ENCODE measurements around the gene KCTD17. TPM values are rescaled to one million over a fixed set of nuclear protein-coding genes. Genes with fewer than 3 reads are reported as not detected.
A peak's percentile ranks its signal among the peaks of the same experiment; 100 is the strongest.

KCTD17 gene, protein sequence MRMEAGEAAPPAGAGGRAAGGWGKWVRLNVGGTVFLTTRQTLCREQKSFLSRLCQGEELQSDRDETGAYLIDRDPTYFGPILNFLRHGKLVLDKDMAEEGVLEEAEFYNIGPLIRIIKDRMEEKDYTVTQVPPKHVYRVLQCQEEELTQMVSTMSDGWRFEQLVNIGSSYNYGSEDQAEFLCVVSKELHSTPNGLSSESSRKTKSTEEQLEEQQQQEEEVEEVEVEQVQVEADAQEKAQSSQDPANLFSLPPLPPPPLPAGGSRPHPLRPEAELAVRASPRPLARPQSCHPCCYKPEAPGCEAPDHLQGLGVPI
- 32.9 and 35.3 TPM in 2 replicates for total RNA-seq

DNA sequence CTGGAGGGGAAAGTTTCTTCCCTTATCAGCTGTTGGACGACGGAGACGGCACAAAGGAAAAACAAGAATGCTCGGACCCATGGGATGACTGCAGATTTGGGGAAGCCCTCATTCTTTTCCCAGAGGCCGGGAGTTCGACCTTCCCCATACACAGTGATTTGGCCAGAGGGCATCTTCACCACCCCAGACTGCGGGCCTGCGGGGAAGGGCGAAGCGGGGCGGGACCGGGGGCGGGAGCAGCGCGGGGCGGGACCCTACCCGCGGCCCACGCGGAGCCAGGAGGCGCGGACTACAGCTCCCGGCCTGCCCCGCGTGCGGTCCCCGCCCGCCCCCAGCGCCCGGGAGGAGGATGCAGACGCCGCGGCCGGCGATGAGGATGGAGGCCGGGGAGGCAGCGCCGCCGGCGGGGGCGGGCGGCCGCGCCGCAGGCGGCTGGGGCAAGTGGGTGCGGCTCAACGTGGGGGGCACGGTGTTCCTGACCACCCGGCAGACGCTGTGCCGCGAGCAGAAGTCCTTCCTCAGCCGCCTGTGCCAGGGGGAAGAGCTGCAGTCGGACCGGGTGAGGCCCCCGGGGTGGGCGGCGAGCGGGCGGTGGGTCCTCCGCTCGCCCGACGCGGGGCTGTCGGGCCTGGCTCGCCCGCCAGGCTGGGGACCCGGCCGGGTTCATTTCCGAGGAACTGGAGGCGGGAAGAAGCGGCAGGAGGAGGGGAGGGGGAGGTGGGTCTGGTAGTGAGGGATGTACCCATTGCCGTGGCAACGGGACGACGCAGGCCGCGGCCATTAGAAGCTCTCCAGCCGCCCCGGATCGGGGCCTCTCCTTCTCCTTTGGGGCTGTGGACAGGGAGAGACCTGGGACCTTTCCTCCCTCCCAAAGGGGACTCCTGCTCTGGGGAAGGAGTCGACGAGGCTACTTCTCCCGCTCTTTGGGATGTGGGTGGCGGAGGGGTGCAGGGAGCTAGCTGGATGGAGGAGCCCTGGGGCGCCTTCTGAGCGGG is at the start of gene KCTD17:
KCTD17 (plus strand) TSS at position 352 of the 995 bp plus-strand sequence; CDS start at position 371, 19 bp downstream.
- no peak for DNase-seq (ENCODE audit: low read depth)
- Histone ChIP-seq H3K36me3 (ENCODE audit: control insufficient read depth, insufficient read depth, low read length) (no peaks in the 10 kb centered on the region), H3K27me3 (ENCODE audit: control insufficient read depth, insufficient read depth, low read length) (no peaks in the 10 kb centered on the region), H3K4me3 (ENCODE audit: low read depth, low read length) (peak within 1 kb of the TSS; percentile 73)
- TF ChIP-seq, protein P1, sequence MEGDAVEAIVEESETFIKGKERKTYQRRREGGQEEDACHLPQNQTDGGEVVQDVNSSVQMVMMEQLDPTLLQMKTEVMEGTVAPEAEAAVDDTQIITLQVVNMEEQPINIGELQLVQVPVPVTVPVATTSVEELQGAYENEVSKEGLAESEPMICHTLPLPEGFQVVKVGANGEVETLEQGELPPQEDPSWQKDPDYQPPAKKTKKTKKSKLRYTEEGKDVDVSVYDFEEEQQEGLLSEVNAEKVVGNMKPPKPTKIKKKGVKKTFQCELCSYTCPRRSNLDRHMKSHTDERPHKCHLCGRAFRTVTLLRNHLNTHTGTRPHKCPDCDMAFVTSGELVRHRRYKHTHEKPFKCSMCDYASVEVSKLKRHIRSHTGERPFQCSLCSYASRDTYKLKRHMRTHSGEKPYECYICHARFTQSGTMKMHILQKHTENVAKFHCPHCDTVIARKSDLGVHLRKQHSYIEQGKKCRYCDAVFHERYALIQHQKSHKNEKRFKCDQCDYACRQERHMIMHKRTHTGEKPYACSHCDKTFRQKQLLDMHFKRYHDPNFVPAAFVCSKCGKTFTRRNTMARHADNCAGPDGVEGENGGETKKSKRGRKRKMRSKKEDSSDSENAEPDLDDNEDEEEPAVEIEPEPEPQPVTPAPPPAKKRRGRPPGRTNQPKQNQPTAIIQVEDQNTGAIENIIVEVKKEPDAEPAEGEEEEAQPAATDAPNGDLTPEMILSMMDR (IDR thresholded peaks at IDR 0.05; ENCODE audit: insufficient read depth, low read length, poor library complexity, severe bottlenecking): no peak

- peaks cover 10% of the 10 kb centered on the region for H3K27me3 ChIP-seq (ENCODE audit: control insufficient read depth, insufficient read depth, low read length)
- H3K36me3 ChIP-seq (ENCODE audit: control insufficient read depth, insufficient read depth, low read length): no peaks in the 10 kb centered on the region
- no peak overlapping the region for H3K4me3 ChIP-seq (ENCODE audit: low read depth, low read length)
- TF ChIP-seq, protein P1 (IDR thresholded peaks at IDR 0.05; ENCODE audit: insufficient read depth, low read length, poor library complexity, severe bottlenecking): no peak
- no peak for DNase-seq (ENCODE audit: low read depth)
Observed at GRCh38 chr22:37001826-37002225, 49.7 kb upstream of the KCTD17 start.

DNA sequence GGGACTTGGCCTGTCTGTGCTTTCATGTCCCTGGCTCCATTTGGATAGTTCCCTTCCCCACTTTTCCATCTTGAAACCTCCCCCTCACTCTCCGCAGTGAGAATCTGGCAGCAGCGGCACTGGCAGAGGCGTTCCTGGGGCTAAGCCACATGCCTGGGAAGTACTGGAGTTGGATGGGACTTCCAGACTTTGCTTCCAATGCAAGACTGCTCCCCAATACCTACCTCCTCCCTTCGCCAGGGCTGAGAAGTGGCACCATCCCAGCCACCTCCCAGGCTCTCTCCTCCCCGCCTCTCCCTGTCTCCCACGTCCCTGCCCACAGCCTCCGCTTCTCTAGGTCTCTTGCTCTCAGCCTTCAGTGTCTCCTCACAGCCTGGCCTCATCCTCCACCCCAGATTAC is 48.9 kb upstream of the KCTD17 start:
- H3K27me3 ChIP-seq (ENCODE audit: control insufficient read depth, insufficient read depth, low read length): peaks cover 8% of the 10 kb centered on the region
- H3K36me3 ChIP-seq (ENCODE audit: control insufficient read depth, insufficient read depth, low read length): no peaks in the 10 kb centered on the region
- no peak overlapping the region for H3K4me3 ChIP-seq (ENCODE audit: low read depth, low read length)
- DNase-seq (ENCODE audit: low read depth): no peak
- TF ChIP-seq, protein P1 (IDR thresholded peaks at IDR 0.05; ENCODE audit: insufficient read depth, low read length, poor library complexity, severe bottlenecking): no peak

DNA sequence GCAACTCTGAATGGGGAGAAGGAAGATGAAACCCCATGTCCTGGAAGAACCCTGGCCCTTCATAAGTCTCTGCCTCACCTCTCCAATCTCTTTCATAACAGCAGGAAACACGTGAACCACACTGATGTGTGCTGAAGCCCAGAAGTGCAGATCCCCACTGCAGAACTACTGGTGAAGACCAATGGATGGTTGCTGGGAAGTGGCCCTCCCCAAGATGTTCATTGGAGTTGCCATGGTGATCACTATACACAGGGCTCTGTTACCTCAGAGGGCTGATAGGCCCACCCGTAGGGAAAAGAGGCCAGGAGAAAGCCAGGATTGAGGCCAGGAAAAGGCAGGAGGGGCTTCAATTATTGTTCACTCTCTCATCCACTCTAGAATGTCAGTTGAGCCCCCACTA is 43.9 kb upstream of the KCTD17 start:
- Histone ChIP-seq H3K36me3 (ENCODE audit: control insufficient read depth, insufficient read depth, low read length) (no peaks in the 10 kb centered on the region), H3K4me3 (ENCODE audit: low read depth, low read length) (no peak overlapping the region), H3K27me3 (ENCODE audit: control insufficient read depth, insufficient read depth, low read length) (peaks cover 8% of the 10 kb centered on the region)
- DNase-seq (ENCODE audit: low read depth): no peak
- TF ChIP-seq, protein P1 (IDR thresholded peaks at IDR 0.05; ENCODE audit: insufficient read depth, low read length, poor library complexity, severe bottlenecking): no peak

- H3K36me3 ChIP-seq (ENCODE audit: control insufficient read depth, insufficient read depth, low read length): no peaks in the 10 kb centered on the region
- H3K27me3 ChIP-seq (ENCODE audit: control insufficient read depth, insufficient read depth, low read length): peaks cover 8% of the 10 kb centered on the region
- no peak overlapping the region for H3K4me3 ChIP-seq (ENCODE audit: low read depth, low read length)
- TF ChIP-seq, protein P1 (IDR thresholded peaks at IDR 0.05; ENCODE audit: insufficient read depth, low read length, poor library complexity, severe bottlenecking): no peak
- DNase-seq (ENCODE audit: low read depth): no peak
Observed at GRCh38 chr22:37008365-37008764, 43.2 kb upstream of the KCTD17 start.
